SK-N-SH (cell line): ENCODE measurements around the gene CISD1. TPM values are rescaled to one million over a fixed set of nuclear protein-coding genes. Genes with fewer than 3 reads are reported as not detected.

Experiments
- CTCF ChIA-PET: fragments of 300-600, 350-600 bp; formaldehyde crosslinking; extraction: SDS; loops from one replicate; lab custom pipeline; 2021; lab: Yijun Ruan, JAX
- POLR2A ChIA-PET: fragments of 350-600 bp; sonication (Branson Sonifier 250); formaldehyde crosslinking; extraction: SDS; loops from one replicate; lab custom pipeline; 2020; ENCODE audit warnings: antibody characterized with exemption, inconsistent platforms; lab: Yijun Ruan, JAX
- DNase-seq: peaks from one replicate; pipeline ENCODE4 v3.0.0; 2012
- H2AFZ ChIP-seq: fragments of 200-600 bp; sonication (generic); 2 replicates; pipeline ENCODE4 v1.8.1; 2016; ENCODE audit warnings: antibody characterized with exemption, mild to moderate bottlenecking, low read depth
- H3F3A ChIP-seq: fragments of 200-600 bp; sonication (generic); replicated peaks from 2 replicates; pipeline ENCODE3; 2016; ENCODE audit warnings: antibody characterized with exemption, mild to moderate bottlenecking; ENCODE audit not compliant: insufficient read depth
- H3K27ac ChIP-seq, 2 experiments: fragments of 200-500 bp in 1 of 2; fragments of 200-600 bp in 1 of 2; sonication (Bioruptor generic) in 1 of 2; sonication (generic), shearing (Covaris generic) in 1 of 2; 2 replicates each; pipeline versions ENCODE4 v1.5.1 to v1.6.1; 2014 to 2016; ENCODE audit warnings: low read depth in 2 of 2, inconsistent platforms in 1 of 2, low read length in 1 of 2, mild to moderate bottlenecking in 1 of 2, mixed read lengths in 1 of 2
- H3K27me3 ChIP-seq: fragments of 200-600 bp; sonication (generic), shearing (Covaris generic); 2 replicates; pipeline ENCODE4 v1.6.1; 2016; ENCODE audit warnings: mixed run types; ENCODE audit not compliant: insufficient read depth
- H3K36me3 ChIP-seq, 2 experiments: fragments of 200-500 bp in 1 of 2; fragments of 200-600 bp in 1 of 2; sonication (Bioruptor generic) in 1 of 2; sonication (generic) in 1 of 2; replicated peaks in 1 of 2; 2 replicates each; pipeline versions ENCODE3 to v1.5.1; 2014 to 2016; ENCODE audit warnings: low read length in 1 of 2, mild to moderate bottlenecking in 1 of 2; ENCODE audit not compliant: insufficient read depth in 2 of 2, control insufficient read depth in 1 of 2
- H3K4me1 ChIP-seq, 2 experiments: fragments of 200-500 bp in 1 of 2; fragments of 200-600 bp in 1 of 2; sonication (Bioruptor generic) in 1 of 2; sonication (generic), shearing (Covaris generic) in 1 of 2; 2 replicates each; pipeline versions ENCODE4 v1.5.1 to v1.6.1; 2014 to 2016; ENCODE audit warnings: low read depth in 1 of 2, low read length in 1 of 2, mixed run types in 1 of 2; ENCODE audit not compliant: insufficient read depth in 2 of 2, control insufficient read depth in 1 of 2
- H3K4me2 ChIP-seq: fragments of 200-600 bp; sonication (generic), shearing (Covaris generic); 2 replicates; pipeline ENCODE4 v1.6.1; 2017; ENCODE audit warnings: mixed run types
- H3K4me3 ChIP-seq, 2 experiments: fragments of 200-500 bp in 1 of 2; fragments of 200-600 bp in 1 of 2; sonication (Bioruptor generic) in 1 of 2; sonication (generic), shearing (Covaris generic) in 1 of 2; 2 replicates each; pipeline versions ENCODE4 v1.5.1 to v1.8.1; 2014 to 2016; ENCODE audit warnings: low read depth in 2 of 2, inconsistent platforms in 1 of 2, low read length in 1 of 2, mild to moderate bottlenecking in 1 of 2, mixed read lengths in 1 of 2, moderate library complexity in 1 of 2
- H3K79me2 ChIP-seq: fragments of 200-600 bp; sonication (generic); 2 replicates; pipeline ENCODE4 v1.8.1; 2017; ENCODE audit warnings: mild to moderate bottlenecking; ENCODE audit not compliant: insufficient read depth
- H3K9ac ChIP-seq: fragments of 200-600 bp; sonication (generic); 2 replicates; pipeline ENCODE4 v1.6.1; 2017; ENCODE audit warnings: mixed run types
- H3K9me2 ChIP-seq: fragments of 200-600 bp; sonication (generic); 2 replicates; pipeline ENCODE4 v1.6.1; 2017; ENCODE audit warnings: mixed run types
- H3K9me3 ChIP-seq: fragments of 200-600 bp; sonication (generic); 2 replicates; pipeline ENCODE4 v1.6.1; 2017; ENCODE audit warnings: mixed run types, mild to moderate bottlenecking, moderate library complexity
- H4K20me1 ChIP-seq: fragments of 200-600 bp; sonication (generic); 2 replicates; pipeline ENCODE4 v1.6.1; 2017; ENCODE audit warnings: mild to moderate bottlenecking, mixed run types; ENCODE audit not compliant: insufficient read depth
- CHD2 ChIP-seq: fragments of 150-350 bp; IDR thresholded peaks from 2 replicates; pipeline ENCODE4 v1.6.1; 2018; ENCODE audit warnings: low read length; ENCODE audit not compliant: partially characterized antibody
- ELF1 ChIP-seq: IDR thresholded peaks from 2 replicates; pipeline ENCODE4 v1.4.0; 2012
- EZH2phosphoT487 ChIP-seq: fragments of 200-600 bp; sonication (generic); IDR thresholded peaks from 2 replicates; pipeline ENCODE4 v1.6.1; 2017; ENCODE audit warnings: low read depth, mixed run types, mild to moderate bottlenecking, antibody characterized with exemption, moderate library complexity, borderline replicate concordance
- FOXJ3 ChIP-seq: sonication (generic); formaldehyde crosslinking; IDR thresholded peaks from 2 replicates; pipeline ENCODE4 v1.5.1; 2020; ENCODE audit warnings: mild to moderate bottlenecking, missing genetic modification reagents
- FOXM1 ChIP-seq: IDR thresholded peaks from 2 replicates; pipeline ENCODE4 v1.4.0; 2012; ENCODE audit warnings: low read depth, mild to moderate bottlenecking
- GABPA ChIP-seq: IDR thresholded peaks from 2 replicates; pipeline ENCODE4 v1.4.0; 2012; ENCODE audit warnings: low read depth, mild to moderate bottlenecking
- POLR2AphosphoS5 ChIP-seq: IDR thresholded peaks from 2 replicates; pipeline ENCODE4 v1.6.1; 2012; ENCODE audit warnings: low read depth, low read length
- RAD21 ChIP-seq: IDR thresholded peaks from 2 replicates; pipeline ENCODE4 v1.6.1; 2012; ENCODE audit warnings: mild to moderate bottlenecking, low read length
- RCOR1 ChIP-seq: fragments of 150-350 bp; IDR thresholded peaks from 2 replicates; pipeline ENCODE4 v1.6.1; 2017; ENCODE audit warnings: antibody characterized with exemption, low read length
- SMC3 ChIP-seq: IDR thresholded peaks from 2 replicates; pipeline ENCODE4 v1.6.1; 2012; ENCODE audit warnings: low read depth, low read length, improper control_type of control experiment
- WGBS: methylation state at CpG from one replicate; pipeline ENCODE4 v1.1.6; 2017; ENCODE audit warnings: low lambda C conversion rate; 5-methylcytosine and 5-hydroxymethylcytosine counted together
- polyA plus RNA-seq, 3 experiments: library from polyadenylated mRNA; depleted of rRNA; stranded (reverse); fragments of >200 nt; gene quantifications; 2 replicates each; pipeline ENCODE4 v1.2.3, GENCODE V29; 2012
- TF ChIP-seq, protein P1 (sequence below): fragments of 200-600 bp; sonication (generic); IDR thresholded peaks from 2 replicates; pipeline ENCODE4 v1.6.1; 2017; ENCODE audit warnings: antibody characterized with exemption, mild to moderate bottlenecking, moderate library complexity
- TF ChIP-seq, protein P2 (sequence below): fragments of 150-350 bp; IDR thresholded peaks from 2 replicates; pipeline ENCODE4 v1.6.1; 2017; ENCODE audit warnings: antibody characterized with exemption, low read length, low read depth, borderline replicate concordance
- TF ChIP-seq, protein P3 (sequence below): IDR thresholded peaks from 2 replicates; pipeline ENCODE4 v1.6.1; 2012; ENCODE audit warnings: mild to moderate bottlenecking, low read depth, low read length, moderate library complexity
- TF ChIP-seq, protein P4 (sequence below): IDR thresholded peaks from 2 replicates; pipeline ENCODE4; 2012
- TF ChIP-seq, protein P5 (sequence below): fragments of 150-350 bp; IDR thresholded peaks from 2 replicates; pipeline ENCODE4 v1.6.1; 2016; ENCODE audit warnings: mild to moderate bottlenecking, low read depth, low read length

CISD1 gene
- polyA plus RNA-seq, 1 of the 3 experiments (the other 2 are of a cell fraction) = 34.1 TPM

DNA sequence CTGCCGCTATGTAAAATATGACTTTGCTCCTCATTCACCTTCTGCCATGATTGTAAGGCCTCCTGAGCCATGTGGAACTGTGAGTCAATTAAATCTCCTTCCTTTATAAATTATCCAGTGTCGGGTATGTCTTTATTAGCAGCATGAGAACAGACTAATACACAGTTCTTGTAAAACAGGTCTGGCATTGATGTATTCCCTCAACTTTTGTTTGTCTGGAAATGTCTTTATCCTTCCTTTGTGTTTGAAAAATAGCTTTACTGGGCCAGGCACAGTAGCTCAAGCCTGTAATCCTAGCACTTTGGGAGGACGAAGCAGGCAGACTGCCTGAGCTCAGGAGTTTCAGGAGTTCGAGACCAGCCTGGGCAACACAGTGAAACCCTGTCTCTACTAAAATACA, 15.8 kb upstream of the CISD1 start:
- H3K4me1 ChIP-seq = no peaks in the 10 kb centered on the region
- peaks cover 3% of the 10 kb centered on the region for H3F3A ChIP-seq
- POLR2A ChIA-PET = no interaction called here
- peaks cover 0 to 8% of the 10 kb centered on the region in 2 experiments for H3K36me3 ChIP-seq
- H3K9me2 ChIP-seq = no peaks in the 10 kb centered on the region
- no peak overlapping the region for H3K9ac ChIP-seq
- no peak overlapping the region for H3K4me3 ChIP-seq
- CTCF ChIA-PET = interaction anchor here (1.1 kb wide), 1 partner anchor 46 kb away, joined by 3 read pairs; no protein-coding TSS in a partner anchor
- H4K20me1 ChIP-seq = no peaks in the 10 kb centered on the region
- DNase-seq = no peak
- no peaks in the 10 kb centered on the region for H3K27me3 ChIP-seq
- peaks cover 23% of the 10 kb centered on the region for H3K79me2 ChIP-seq
- no peak overlapping the region for H3K4me2 ChIP-seq
- 88% methylated on average over 4 of the region's 4 CpGs for WGBS
- H3K9me3 ChIP-seq = no peaks in the 10 kb centered on the region
- no peak overlapping the region for H3K27ac ChIP-seq
- TF ChIP-seq FOXJ3 (CRISPR knock-in tag) (no peak), EZH2phosphoT487 (no peak), SMC3 (no peak), ELF1 (no peak), GABPA (no peak), RAD21 (no peak), CHD2 (no peak), POLR2AphosphoS5 (no peak), RCOR1 (no peak), FOXM1 (no peak)
- TF ChIP-seq, protein P1, sequence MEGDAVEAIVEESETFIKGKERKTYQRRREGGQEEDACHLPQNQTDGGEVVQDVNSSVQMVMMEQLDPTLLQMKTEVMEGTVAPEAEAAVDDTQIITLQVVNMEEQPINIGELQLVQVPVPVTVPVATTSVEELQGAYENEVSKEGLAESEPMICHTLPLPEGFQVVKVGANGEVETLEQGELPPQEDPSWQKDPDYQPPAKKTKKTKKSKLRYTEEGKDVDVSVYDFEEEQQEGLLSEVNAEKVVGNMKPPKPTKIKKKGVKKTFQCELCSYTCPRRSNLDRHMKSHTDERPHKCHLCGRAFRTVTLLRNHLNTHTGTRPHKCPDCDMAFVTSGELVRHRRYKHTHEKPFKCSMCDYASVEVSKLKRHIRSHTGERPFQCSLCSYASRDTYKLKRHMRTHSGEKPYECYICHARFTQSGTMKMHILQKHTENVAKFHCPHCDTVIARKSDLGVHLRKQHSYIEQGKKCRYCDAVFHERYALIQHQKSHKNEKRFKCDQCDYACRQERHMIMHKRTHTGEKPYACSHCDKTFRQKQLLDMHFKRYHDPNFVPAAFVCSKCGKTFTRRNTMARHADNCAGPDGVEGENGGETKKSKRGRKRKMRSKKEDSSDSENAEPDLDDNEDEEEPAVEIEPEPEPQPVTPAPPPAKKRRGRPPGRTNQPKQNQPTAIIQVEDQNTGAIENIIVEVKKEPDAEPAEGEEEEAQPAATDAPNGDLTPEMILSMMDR = no peak
- TF ChIP-seq, protein P2, sequence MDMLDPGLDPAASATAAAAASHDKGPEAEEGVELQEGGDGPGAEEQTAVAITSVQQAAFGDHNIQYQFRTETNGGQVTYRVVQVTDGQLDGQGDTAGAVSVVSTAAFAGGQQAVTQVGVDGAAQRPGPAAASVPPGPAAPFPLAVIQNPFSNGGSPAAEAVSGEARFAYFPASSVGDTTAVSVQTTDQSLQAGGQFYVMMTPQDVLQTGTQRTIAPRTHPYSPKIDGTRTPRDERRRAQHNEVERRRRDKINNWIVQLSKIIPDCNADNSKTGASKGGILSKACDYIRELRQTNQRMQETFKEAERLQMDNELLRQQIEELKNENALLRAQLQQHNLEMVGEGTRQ = no peak
- TF ChIP-seq, protein P3, sequence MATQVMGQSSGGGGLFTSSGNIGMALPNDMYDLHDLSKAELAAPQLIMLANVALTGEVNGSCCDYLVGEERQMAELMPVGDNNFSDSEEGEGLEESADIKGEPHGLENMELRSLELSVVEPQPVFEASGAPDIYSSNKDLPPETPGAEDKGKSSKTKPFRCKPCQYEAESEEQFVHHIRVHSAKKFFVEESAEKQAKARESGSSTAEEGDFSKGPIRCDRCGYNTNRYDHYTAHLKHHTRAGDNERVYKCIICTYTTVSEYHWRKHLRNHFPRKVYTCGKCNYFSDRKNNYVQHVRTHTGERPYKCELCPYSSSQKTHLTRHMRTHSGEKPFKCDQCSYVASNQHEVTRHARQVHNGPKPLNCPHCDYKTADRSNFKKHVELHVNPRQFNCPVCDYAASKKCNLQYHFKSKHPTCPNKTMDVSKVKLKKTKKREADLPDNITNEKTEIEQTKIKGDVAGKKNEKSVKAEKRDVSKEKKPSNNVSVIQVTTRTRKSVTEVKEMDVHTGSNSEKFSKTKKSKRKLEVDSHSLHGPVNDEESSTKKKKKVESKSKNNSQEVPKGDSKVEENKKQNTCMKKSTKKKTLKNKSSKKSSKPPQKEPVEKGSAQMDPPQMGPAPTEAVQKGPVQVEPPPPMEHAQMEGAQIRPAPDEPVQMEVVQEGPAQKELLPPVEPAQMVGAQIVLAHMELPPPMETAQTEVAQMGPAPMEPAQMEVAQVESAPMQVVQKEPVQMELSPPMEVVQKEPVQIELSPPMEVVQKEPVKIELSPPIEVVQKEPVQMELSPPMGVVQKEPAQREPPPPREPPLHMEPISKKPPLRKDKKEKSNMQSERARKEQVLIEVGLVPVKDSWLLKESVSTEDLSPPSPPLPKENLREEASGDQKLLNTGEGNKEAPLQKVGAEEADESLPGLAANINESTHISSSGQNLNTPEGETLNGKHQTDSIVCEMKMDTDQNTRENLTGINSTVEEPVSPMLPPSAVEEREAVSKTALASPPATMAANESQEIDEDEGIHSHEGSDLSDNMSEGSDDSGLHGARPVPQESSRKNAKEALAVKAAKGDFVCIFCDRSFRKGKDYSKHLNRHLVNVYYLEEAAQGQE = no peak
- TF ChIP-seq, protein P4, sequence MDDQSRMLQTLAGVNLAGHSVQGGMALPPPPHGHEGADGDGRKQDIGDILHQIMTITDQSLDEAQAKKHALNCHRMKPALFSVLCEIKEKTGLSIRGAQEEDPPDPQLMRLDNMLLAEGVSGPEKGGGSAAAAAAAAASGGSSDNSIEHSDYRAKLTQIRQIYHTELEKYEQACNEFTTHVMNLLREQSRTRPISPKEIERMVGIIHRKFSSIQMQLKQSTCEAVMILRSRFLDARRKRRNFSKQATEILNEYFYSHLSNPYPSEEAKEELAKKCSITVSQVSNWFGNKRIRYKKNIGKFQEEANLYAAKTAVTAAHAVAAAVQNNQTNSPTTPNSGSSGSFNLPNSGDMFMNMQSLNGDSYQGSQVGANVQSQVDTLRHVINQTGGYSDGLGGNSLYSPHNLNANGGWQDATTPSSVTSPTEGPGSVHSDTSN = no peak
- TF ChIP-seq, protein P5, sequence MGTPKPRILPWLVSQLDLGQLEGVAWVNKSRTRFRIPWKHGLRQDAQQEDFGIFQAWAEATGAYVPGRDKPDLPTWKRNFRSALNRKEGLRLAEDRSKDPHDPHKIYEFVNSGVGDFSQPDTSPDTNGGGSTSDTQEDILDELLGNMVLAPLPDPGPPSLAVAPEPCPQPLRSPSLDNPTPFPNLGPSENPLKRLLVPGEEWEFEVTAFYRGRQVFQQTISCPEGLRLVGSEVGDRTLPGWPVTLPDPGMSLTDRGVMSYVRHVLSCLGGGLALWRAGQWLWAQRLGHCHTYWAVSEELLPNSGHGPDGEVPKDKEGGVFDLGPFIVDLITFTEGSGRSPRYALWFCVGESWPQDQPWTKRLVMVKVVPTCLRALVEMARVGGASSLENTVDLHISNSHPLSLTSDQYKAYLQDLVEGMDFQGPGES = no peak
- no peak overlapping the region for H2AFZ ChIP-seq
